GM13976 (cell line): ENCODE results near the gene RCSD1.

ENCODE experiments used
- DNase-seq: peaks from one replicate; pipeline ENCODE4 v3.0.0; 2012; ENCODE audit warnings: low spot score
- in situ Hi-C: fragments of 300-500 bp; cut with MboI; formaldehyde crosslinking; loops from one replicate; pipeline ENCODE4 v1.12.0; 2022; ENCODE audit warnings: low sequenced_read_pairs, mixed read lengths, inconsistent platforms; ENCODE audit not compliant: unreplicated experiment
- TF ChIP-seq, protein P1 (sequence below): IDR thresholded peaks from 2 replicates; pipeline ENCODE4 v1.5.1; 2012; ENCODE audit warnings: borderline replicate concordance, mild to moderate bottlenecking; ENCODE audit not compliant: insufficient read depth; ENCODE audit errors: extremely low read depth, missing control alignments, control extremely low read depth

RCSD1 gene

DNA sequence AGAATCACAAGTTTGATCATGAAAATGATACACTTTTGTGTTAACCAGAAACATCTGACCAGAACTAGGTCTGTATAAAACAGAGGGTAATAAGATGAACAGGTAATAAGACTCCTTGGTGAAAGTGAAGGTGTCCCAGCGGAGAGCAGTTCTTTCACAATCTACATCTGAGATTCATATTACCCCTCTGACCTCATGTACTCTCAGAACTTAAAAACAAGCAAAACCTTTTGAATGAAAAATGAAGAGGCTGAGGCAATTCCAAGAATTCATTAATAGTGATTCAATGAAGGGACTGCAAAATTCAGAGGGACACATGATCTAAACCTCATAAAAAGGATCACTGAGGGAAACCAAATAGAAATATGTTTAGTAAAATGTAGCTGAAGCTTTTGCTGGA, 80.8 kb downstream of the RCSD1 start:
- TF ChIP-seq, protein P1, sequence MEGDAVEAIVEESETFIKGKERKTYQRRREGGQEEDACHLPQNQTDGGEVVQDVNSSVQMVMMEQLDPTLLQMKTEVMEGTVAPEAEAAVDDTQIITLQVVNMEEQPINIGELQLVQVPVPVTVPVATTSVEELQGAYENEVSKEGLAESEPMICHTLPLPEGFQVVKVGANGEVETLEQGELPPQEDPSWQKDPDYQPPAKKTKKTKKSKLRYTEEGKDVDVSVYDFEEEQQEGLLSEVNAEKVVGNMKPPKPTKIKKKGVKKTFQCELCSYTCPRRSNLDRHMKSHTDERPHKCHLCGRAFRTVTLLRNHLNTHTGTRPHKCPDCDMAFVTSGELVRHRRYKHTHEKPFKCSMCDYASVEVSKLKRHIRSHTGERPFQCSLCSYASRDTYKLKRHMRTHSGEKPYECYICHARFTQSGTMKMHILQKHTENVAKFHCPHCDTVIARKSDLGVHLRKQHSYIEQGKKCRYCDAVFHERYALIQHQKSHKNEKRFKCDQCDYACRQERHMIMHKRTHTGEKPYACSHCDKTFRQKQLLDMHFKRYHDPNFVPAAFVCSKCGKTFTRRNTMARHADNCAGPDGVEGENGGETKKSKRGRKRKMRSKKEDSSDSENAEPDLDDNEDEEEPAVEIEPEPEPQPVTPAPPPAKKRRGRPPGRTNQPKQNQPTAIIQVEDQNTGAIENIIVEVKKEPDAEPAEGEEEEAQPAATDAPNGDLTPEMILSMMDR, result no peak
- DNase-seq, result no peak
- in situ Hi-C loops, result no loop called here

DNA sequence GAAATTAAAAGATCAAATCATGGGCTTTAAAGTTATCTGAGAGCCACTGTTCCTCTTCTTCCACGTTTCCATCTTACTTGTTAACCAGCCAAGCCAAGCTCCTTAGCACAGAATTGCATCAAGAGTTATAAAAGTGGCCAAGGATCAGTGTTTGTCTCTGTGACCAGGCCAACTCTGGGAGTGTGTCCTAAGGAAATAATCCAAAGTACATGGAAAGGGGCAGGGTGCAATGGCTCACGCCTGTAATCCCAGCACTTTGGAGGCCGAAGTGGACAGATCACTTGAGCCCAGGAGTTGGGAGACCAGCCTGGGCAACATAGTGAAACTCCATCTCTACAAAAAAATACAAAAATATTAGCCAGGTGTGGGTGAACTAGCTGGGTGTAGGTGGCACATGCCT, 81.8 kb downstream of the RCSD1 start:
- in situ Hi-C loops, result no loop called here
- TF ChIP-seq, protein P1, result no peak
- no peak for DNase-seq

GRCh38 chr1:167713330-167714081, 83.5 kb downstream of the RCSD1 start:
- no peak for DNase-seq
- in situ Hi-C loops, result no loop called here
- TF ChIP-seq, protein P1, result no peak

DNA sequence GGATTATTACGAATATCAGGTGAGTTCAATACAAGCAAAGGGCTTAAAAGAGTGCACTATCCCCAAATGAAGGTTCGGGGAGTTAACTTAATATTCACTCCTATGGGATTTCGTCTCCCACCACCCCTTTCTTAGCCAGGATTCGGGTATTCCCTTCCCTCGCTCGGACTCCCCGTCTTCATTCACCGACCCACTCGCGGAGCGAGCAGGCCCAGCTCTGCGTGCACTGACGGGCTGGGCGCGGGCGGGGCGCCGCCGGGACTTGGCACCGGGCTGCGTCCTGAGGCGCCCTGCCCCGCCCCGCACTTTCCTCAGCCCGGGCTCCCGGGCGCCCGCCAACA, 84.0 kb downstream of the RCSD1 start:
- DNase-seq, result no peak
- in situ Hi-C loops, result no loop called here
- TF ChIP-seq, protein P1, result no peak

- DNase-seq, result peak; percentile 80
- TF ChIP-seq, protein P1, result no peak
- in situ Hi-C loops, result no loop called here
Observed at GRCh38 chr1:167714439-167715156, 84.6 kb downstream of the RCSD1 start.

DNA sequence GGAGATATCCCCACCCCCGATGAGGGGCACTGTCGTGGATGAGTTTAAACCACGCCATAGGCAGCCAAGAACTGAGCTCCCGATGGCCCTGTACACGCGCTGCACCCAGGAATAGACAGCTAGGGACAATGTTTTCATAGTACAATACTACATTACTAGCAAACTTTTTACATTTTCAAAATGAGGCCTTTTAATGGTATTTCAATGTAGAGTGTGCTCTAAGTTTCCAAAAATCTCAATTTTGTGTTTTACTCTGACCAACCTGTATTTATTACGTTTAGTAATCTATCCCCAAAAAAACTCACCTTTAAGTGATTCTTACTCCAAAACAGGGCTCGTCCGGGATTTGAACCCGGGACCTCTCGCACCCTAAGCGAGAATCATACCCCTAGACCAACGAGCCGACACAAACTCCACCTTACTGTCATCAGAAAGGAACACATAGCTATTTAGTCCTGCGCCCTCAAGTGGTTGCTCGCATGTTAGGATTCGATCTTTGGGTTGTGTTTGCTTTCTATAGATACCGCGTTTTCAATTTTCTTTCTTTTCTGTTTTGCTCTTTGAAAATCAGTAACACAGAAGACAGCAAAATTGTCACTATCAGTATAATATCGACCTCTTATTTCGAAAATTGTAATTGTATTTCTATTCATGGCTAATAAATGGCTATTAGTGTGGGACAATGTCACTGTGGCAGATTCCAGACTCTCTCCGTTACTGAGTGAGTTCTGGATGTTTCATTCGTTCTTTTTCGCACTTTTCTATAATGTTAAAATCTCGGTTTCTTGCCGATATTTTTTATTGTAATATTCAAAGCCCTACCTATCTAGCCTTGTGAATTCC, 85.3 kb downstream of the RCSD1 start:
- TF ChIP-seq, protein P1, result peak; percentile 88
- peak; percentile 82 for DNase-seq
- in situ Hi-C loops, result no loop called here
